COLO829 (cell line): ENCODE results near the gene SPSB2.
A peak's percentile ranks its signal among the peaks of the same experiment; 100 is the strongest.
"Not testable (repeated sequence)": the region's sequence is repeated elsewhere in the genome, so short reads cannot be mapped to it uniquely, and the experiment has no call there.

ENCODE experiments used
- DNase-seq: peaks from one replicate; pipeline ENCODE4 v3.0.0; 2012; ENCODE audit warnings: low spot score

SPSB2 gene

DNA sequence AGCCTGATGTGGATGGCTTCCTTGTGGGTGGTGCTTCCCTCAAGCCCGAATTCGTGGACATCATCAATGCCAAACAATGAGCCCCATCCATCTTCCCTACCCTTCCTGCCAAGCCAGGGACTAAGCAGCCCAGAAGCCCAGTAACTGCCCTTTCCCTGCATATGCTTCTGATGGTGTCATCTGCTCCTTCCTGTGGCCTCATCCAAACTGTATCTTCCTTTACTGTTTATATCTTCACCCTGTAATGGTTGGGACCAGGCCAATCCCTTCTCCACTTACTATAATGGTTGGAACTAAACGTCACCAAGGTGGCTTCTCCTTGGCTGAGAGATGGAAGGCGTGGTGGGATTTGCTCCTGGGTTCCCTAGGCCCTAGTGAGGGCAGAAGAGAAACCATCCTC lies 2.8 kb downstream of the SPSB2 start:
- not testable (repeated sequence) for DNase-seq

DNA sequence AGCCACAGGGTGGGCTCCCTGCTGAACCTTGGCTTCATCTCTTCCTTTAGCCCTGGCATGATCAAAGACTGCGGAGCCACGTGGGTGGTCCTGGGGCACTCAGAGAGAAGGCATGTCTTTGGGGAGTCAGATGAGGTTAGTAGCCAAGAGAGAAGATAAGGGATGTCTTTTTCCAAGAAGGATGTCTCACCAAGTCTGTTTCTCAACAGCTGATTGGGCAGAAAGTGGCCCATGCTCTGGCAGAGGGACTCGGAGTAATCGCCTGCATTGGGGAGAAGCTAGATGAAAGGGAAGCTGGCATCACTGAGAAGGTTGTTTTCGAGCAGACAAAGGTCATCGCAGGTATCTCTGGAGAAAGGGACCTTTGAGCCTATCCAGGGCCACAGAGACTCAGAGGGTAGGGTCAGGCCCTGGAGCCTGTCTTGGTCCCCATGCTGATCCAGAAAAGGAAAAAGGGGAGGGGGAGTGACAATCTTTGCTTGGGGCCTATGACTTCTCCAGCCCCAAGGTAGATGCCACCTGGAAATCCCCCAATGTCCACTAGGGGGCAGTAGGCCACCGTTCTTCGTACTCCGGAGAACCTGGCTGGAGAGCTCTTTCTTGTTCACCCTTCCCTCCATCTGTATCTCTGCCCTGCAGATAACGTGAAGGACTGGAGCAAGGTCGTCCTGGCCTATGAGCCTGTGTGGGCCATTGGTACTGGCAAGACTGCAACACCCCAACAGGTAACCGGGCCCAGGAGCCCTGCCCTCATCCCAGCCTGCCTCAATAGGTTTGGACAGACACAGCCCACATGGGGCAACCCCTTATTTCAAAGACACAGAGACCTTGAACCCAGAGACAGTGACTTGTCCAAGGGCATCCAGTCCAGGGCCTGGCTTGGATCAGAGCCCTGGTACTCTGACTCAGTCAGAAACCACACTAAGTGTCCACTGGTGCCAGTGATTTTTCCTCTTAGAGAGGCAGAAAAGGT lies 3.8 kb downstream of the SPSB2 start:
- DNase-seq = peak; percentile 69

GRCh38 chr12:6868211-6869048 lies 4.7 kb downstream of the SPSB2 start:
- DNase-seq = no peak

DNA sequence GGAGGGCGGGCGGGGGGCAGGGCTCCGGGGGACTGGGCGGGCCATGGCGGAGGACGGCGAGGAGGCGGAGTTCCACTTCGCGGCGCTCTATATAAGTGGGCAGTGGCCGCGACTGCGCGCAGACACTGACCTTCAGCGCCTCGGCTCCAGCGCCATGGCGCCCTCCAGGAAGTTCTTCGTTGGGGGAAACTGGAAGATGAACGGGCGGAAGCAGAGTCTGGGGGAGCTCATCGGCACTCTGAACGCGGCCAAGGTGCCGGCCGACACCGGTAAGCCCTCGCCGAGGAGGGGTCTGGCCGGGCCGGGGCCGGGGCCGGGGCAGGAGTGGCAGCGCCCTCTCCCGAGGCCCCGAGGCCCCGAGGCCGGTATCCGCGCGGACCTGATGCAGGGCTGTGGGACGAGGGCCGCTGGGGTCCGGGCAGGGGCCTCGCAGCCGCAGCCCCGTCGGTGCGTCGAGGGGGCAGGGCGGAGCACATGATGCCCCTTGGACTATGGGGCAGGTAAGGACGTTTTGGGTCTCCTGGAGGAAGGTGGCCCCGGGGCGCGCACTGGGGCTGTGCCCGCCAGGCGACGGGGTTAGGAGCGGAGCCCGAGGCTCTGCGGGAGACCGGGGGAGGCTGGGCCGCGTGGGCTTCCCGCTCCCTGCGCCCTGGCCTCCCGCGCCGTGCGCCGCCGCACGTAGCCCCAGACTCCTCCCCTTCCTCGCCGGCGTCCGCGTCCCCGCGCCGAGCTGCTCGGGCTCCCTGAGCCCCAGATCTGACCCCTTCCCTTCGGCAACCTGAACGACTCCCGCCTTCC lies 5.5 kb downstream of the SPSB2 start, which contains the start of gene TPI1:
TSS of gene TPI1 (plus strand) at position 119 of the 798 bp plus-strand sequence. CDS start at position 155, 36 bp downstream.
- peak; percentile 85 for DNase-seq

- DNase-seq = no peak
These were observed 6.1 kb downstream of the SPSB2 start for GRCh38 chr12:6866920-6867412.

- DNase-seq = no peak
These were observed 6.8 kb downstream of the SPSB2 start for GRCh38 chr12:6866163-6866919.

DNA sequence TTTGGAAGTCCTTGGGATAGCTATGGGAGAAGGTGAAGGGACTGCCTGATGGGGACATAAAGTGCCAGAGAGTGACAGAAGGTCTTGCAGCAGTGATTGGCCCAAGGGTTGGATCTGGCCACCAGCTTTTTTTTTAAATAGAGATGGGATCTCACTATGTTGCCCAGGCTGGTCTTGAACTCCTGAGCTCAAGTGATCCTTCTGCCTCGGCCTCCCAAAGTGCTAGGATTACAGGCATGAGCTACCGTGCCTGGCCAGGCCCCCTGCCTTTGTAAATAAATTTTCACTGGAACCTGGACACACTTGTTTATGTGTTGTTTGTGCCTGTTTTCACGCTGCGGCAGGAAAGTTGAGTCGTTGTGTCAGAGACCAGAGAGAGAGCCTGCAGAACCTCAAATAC lies 7.8 kb downstream of the SPSB2 start:
- not testable (repeated sequence) for DNase-seq

DNA sequence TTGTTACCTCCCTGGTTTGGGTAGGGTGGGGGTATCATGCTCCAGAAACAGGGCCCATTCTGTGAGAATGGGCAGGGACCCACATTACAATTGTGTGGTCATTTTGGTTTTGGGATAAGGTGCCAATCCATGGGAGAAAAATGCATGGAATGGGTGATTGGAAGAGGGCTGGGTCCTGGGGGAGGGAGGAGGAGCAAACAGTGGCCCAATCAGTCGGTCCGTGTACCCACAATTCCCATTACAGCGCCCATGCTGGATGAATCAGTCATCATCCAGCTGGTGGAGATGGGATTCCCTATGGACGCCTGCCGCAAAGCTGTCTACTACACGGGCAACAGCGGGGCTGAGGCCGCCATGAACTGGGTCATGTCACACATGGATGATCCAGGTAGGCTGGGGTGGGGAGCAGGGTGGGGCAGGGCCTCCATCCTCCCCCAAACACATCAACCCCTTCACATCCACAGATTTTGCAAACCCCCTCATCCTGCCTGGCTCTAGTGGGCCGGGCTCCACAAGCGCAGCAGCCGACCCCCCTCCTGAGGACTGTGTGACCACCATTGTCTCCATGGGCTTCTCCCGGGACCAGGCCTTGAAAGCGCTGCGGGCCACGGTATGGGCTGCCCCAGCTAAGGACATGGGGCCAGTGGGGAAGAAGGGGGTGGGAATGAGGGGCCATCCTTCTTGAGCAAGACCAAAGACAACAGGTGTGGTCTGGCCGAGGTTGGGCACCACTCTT lies 9.3 kb downstream of the SPSB2 start:
- DNase-seq = no peak

- DNase-seq = no peak
These were observed 10.1 kb downstream of the SPSB2 start for GRCh38 chr12:6863033-6863432.

DNA sequence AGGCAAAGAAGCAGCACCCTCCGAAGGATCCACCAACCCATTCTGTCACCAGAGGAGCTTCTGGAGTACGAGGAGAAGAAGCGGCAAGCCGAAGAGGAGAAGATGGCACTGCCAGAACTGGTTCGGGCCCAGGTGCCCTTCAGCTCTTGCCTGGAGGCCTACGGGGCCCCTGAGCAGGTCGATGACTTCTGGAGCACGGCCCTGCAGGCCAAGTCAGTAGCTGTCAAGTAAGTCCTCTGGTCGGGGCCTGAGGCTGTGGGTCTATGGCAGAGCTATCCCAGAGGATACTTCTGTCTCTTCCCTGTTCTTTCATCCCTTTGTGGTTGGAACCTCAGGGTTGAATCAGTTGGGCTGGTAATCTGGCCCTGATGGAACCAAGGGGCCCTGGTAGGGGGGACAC lies 11.7 kb downstream of the SPSB2 start:
- DNase-seq = no peak

GRCh38 chr12:6860942-6861341 lies 12.2 kb downstream of the SPSB2 start:
- no peak for DNase-seq

- DNase-seq = no peak
These were observed 13.0 kb downstream of the SPSB2 start for GRCh38 chr12:6860116-6860515.

GRCh38 chr12:6858799-6859198 lies 14.3 kb downstream of the SPSB2 start:
- no peak for DNase-seq

DNA sequence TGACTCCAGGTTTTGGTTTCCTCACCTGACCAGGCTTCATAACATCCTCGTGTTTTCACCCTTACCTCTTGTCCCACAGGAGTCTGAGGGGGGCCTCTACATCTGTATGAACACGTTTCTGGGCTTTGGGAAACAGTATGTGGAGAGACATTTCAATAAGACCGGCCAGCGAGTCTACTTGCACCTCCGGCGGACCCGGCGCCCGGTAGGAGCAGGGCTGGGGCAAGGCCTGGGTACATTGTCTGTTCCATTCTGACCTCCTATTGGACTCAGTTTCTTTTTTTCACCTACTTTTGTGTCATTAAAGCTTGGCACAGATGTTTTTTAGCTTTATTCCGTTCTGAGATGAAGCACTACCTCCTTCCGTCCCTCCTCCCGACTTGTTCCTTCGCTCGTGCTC lies 17.8 kb downstream of the SPSB2 start:
- no peak for DNase-seq

- no peak for DNase-seq
These were observed 19.1 kb downstream of the SPSB2 start for GRCh38 chr12:6854036-6854435.

GRCh38 chr12:6853626-6854025 lies 19.5 kb downstream of the SPSB2 start:
- no peak for DNase-seq

- no peak for DNase-seq
These were observed 20.3 kb downstream of the SPSB2 start for GRCh38 chr12:6852651-6853354.

- DNase-seq = peak; percentile 99
These were observed 21.0 kb downstream of the SPSB2 start, which contains the start of gene USP5 for GRCh38 chr12:6851921-6852650. Gene USP5, plus strand, starts transcription at chr12:6852150. Its CDS starts 30 bp downstream, at chr12:6852180.
